ENCODE results near the gene CHN2. TPM values are rescaled to one million over a fixed set of nuclear protein-coding genes. Genes with fewer than 3 reads are reported as not detected.

CHN2 gene
- polyA plus RNA-seq, 1 donor from 2014 or later = 136 TPM

DNA sequence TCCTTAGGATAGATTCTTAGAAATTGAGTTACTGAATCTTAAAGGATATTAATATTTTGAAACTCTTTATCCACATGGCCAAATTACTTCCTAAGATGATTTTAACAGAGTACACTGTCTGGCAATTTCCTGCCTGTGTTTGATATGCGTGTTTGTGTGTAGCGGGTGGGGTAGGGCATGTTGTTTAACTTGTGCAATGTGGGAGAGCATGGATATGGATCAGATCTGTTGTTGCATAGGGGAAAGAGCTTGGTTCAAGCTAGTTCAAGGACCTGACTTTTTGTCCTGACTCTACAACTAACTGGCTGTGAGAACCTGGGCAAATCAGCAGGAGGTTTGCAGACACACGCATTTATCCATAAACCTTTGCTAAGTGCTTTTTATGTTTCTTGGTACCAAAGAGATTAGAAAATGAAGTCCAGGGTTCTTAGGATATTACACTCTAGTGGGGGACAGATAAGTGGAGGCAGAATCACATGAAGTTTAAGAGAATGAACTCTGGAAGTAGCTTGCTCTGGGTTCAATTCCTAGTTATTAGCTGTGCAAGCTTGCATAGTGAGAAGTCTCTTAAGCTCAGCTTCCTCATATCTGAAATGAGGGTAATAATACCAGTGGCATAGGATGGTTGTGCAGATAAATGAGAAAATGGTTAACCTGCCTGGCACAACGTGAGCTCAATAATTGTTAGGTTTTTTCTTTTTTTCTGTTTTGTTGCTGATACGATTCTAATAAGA, 272.8 kb downstream of the CHN2 start:
- Histone ChIP-seq H3K9me3 (ENCODE audit: low read length) (no peaks in the 10 kb centered on the region), H3K4me2 (ENCODE audit: low read length) (no peak overlapping the region), H4K20me1 (ENCODE audit: insufficient read depth) (no peaks in the 10 kb centered on the region), H3F3A (ENCODE audit: insufficient read depth, low read length, poor library complexity, severe bottlenecking) (no peaks in the 10 kb centered on the region), H3K9ac (ENCODE audit: low read length) (no peak overlapping the region), H3K79me2 (replicated peaks; ENCODE audit: insufficient read depth, low read length) (no peaks in the 10 kb centered on the region), H3K9me2 (ENCODE audit: insufficient read depth, low read length) (no peaks in the 10 kb centered on the region), H3K36me3 (ENCODE audit: insufficient read depth, low read length) (no peaks in the 10 kb centered on the region), H3K4me3 (ENCODE audit: low read length) (no peak overlapping the region), H2AFZ (ENCODE audit: low read depth, low read length) (no peak overlapping the region), H3K27me3 (ENCODE audit: insufficient read depth, low read depth, low read length) (no peaks in the 10 kb centered on the region), H3K27ac (ENCODE audit: low read length) (no peak overlapping the region)
- no peak for TF ChIP-seq POLR2AphosphoS5 (IDR thresholded peaks at IDR 0.05)
- TF ChIP-seq, protein P1, sequence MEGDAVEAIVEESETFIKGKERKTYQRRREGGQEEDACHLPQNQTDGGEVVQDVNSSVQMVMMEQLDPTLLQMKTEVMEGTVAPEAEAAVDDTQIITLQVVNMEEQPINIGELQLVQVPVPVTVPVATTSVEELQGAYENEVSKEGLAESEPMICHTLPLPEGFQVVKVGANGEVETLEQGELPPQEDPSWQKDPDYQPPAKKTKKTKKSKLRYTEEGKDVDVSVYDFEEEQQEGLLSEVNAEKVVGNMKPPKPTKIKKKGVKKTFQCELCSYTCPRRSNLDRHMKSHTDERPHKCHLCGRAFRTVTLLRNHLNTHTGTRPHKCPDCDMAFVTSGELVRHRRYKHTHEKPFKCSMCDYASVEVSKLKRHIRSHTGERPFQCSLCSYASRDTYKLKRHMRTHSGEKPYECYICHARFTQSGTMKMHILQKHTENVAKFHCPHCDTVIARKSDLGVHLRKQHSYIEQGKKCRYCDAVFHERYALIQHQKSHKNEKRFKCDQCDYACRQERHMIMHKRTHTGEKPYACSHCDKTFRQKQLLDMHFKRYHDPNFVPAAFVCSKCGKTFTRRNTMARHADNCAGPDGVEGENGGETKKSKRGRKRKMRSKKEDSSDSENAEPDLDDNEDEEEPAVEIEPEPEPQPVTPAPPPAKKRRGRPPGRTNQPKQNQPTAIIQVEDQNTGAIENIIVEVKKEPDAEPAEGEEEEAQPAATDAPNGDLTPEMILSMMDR (IDR thresholded peaks at IDR 0.05; ENCODE audit: poor library complexity, severe bottlenecking) = no peak
- no peak for TF ChIP-seq SMC3 (conservative IDR thresholded peaks at IDR 0.05; ENCODE audit: poor library complexity)
- TF ChIP-seq MXI1 (conservative IDR thresholded peaks at IDR 0.05; ENCODE audit: poor library complexity, severe bottlenecking) = no peak
- TF ChIP-seq, protein P2, sequence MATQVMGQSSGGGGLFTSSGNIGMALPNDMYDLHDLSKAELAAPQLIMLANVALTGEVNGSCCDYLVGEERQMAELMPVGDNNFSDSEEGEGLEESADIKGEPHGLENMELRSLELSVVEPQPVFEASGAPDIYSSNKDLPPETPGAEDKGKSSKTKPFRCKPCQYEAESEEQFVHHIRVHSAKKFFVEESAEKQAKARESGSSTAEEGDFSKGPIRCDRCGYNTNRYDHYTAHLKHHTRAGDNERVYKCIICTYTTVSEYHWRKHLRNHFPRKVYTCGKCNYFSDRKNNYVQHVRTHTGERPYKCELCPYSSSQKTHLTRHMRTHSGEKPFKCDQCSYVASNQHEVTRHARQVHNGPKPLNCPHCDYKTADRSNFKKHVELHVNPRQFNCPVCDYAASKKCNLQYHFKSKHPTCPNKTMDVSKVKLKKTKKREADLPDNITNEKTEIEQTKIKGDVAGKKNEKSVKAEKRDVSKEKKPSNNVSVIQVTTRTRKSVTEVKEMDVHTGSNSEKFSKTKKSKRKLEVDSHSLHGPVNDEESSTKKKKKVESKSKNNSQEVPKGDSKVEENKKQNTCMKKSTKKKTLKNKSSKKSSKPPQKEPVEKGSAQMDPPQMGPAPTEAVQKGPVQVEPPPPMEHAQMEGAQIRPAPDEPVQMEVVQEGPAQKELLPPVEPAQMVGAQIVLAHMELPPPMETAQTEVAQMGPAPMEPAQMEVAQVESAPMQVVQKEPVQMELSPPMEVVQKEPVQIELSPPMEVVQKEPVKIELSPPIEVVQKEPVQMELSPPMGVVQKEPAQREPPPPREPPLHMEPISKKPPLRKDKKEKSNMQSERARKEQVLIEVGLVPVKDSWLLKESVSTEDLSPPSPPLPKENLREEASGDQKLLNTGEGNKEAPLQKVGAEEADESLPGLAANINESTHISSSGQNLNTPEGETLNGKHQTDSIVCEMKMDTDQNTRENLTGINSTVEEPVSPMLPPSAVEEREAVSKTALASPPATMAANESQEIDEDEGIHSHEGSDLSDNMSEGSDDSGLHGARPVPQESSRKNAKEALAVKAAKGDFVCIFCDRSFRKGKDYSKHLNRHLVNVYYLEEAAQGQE (IDR thresholded peaks at IDR 0.05; ENCODE audit: borderline replicate concordance) = no peak
- TF ChIP-seq RAD21 (conservative IDR thresholded peaks at IDR 0.05) = no peak

DNA sequence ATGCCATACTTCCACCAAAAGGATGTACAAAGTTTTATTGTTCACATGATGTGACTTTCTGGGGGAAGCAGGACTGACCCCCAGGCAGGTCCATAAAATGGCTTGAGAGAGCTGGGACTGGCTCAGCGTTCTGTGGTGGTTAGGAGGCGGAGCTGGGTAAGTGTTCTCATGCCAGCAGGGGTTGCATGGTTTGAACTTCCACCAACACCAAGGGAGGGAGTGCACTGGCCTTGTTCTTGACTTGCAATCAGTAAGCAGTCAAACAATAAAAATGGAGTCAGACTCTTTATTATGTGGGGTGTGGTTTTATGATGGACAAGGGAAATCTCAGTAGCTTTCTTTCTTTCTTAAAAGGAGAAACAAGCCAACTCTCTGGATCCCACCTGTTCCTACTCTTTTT, 273.6 kb downstream of the CHN2 start:
- no peak overlapping the region for H2AFZ ChIP-seq (ENCODE audit: low read depth, low read length)
- TF ChIP-seq POLR2AphosphoS5 (IDR thresholded peaks at IDR 0.05) = no peak
- TF ChIP-seq, protein P2 (IDR thresholded peaks at IDR 0.05; ENCODE audit: borderline replicate concordance) = no peak
- no peak for TF ChIP-seq TAF1 (IDR thresholded peaks at IDR 0.05; ENCODE audit: low read depth)
- TF ChIP-seq EZH2 (IDR thresholded peaks at IDR 0.05; ENCODE audit: borderline replicate concordance, insufficient read depth, low read length, poor library complexity, severe bottlenecking) = no peak
- TF ChIP-seq, protein P1 (IDR thresholded peaks at IDR 0.05; ENCODE audit: poor library complexity, severe bottlenecking) = no peak
- TF ChIP-seq EP300 (conservative IDR thresholded peaks at IDR 0.05; ENCODE audit: poor library complexity, severe bottlenecking) = no peak
- no peak for TF ChIP-seq RAD21 (conservative IDR thresholded peaks at IDR 0.05)
- TF ChIP-seq SMC3 (conservative IDR thresholded peaks at IDR 0.05; ENCODE audit: poor library complexity) = no peak
- TF ChIP-seq MXI1 (conservative IDR thresholded peaks at IDR 0.05; ENCODE audit: poor library complexity, severe bottlenecking) = no peak
- no peak overlapping the region for H3K9ac ChIP-seq (ENCODE audit: low read length)
- no peaks in the 10 kb centered on the region for H4K20me1 ChIP-seq (ENCODE audit: insufficient read depth)
- H3F3A ChIP-seq (ENCODE audit: insufficient read depth, low read length, poor library complexity, severe bottlenecking) = no peaks in the 10 kb centered on the region
- no peaks in the 10 kb centered on the region for H3K79me2 ChIP-seq (replicated peaks; ENCODE audit: insufficient read depth, low read length)
- H3K27me3 ChIP-seq (ENCODE audit: insufficient read depth, low read depth, low read length) = no peaks in the 10 kb centered on the region
- no peak overlapping the region for H3K27ac ChIP-seq (ENCODE audit: low read length)
- H3K9me3 ChIP-seq (ENCODE audit: low read length) = no peaks in the 10 kb centered on the region
- no peaks in the 10 kb centered on the region for H3K9me2 ChIP-seq (ENCODE audit: insufficient read depth, low read length)
- H3K36me3 ChIP-seq (ENCODE audit: insufficient read depth, low read length) = no peaks in the 10 kb centered on the region
- no peak overlapping the region for H3K4me2 ChIP-seq (ENCODE audit: low read length)
- H3K4me3 ChIP-seq (ENCODE audit: low read length) = no peak overlapping the region
